ENCODE results near the gene CEP85. TPM values are rescaled to one million over a fixed set of nuclear protein-coding genes. Genes with fewer than 3 reads are reported as not detected.
A peak's percentile ranks its signal among the peaks of the same experiment; 100 is the strongest.

The CEP85 gene
- total and polyA plus RNA-seq, 2 of the 13 experiments (the other 11 are each of a cell fraction or from before 2014, with no cell fraction given): 16.1 to 26.7 TPM

DNA sequence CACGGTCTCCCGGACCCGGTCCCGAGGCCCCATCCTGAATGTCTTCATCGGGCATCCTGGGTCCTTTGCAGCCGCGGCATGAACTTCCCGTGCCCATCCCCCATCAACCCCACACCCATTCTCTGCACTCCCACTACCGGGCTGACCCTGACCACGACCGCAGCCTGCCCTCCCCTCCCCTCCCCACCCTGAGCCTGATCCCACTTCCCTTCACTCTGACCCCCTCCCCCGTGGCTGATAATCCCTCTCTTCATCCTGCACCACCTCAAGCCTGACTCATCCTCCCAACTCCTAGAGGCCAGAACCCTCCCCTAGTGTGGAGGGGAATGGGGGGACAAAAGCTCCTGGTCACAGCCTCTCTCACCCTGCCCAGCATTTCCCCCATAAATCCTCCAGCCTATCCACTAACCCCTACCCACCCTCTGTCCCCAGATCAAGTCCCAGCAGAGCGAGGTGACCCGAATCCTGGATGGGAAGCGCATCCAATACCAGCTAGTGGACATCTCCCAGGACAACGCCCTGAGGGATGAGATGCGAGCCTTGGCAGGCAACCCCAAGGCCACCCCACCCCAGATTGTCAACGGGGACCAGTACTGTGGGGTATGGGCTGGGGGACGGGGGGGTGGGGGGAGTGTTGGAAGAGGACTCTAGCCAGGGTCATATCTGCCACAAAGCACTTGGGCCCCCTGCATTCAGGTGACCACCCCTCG is 46.5 kb downstream of the CEP85 start:
- FAIRE-seq (no peak), ATAC-seq (peak; percentile 2), DNase-seq (ENCODE audit: low spot score) (no peak)
- Histone ChIP-seq H3K79me2 (ENCODE audit: insufficient read depth, low read length) (no peaks in the 10 kb centered on the region), H3K36me3 (replicated peaks in 1 of 2; ENCODE audit: control insufficient read depth in 1 of 2, insufficient read depth in 2 of 2, low read length in 2 of 2) (peaks cover 11 to 30% of the 10 kb centered on the region in 2 experiments), H3K4me3 (replicated peaks in 1 of 3; ENCODE audit: insufficient read depth in 1 of 3, low read depth in 2 of 3, low read length in 3 of 3) (peak overlapping the region; percentile 61 to 78 (median 68); a peak in 5 of 6 replicates), H3K9ac (ENCODE audit: insufficient read depth, low read depth, low read length) (peak overlapping the region; percentile 69), H4K20me1 (ENCODE audit: insufficient read depth, low read length) (no peaks in the 10 kb centered on the region), H3K4me1 (ENCODE audit: insufficient read depth, low read length) (peaks cover 39% of the 10 kb centered on the region), H3K4me2 (ENCODE audit: low read depth, low read length) (peak overlapping the region; percentile 85), H3K27me3 (ENCODE audit: control insufficient read depth in 1 of 2, insufficient read depth in 2 of 2, low read length in 2 of 2) (no peaks in the 10 kb centered on the region), H3K27ac (ENCODE audit: extremely low read length, insufficient read depth, low read length) (peak overlapping the region; percentile 51), H3K9me3 (ENCODE audit: low read length) (no peaks in the 10 kb centered on the region), H2AFZ (ENCODE audit: low read length) (no peak overlapping the region)
- intact Hi-C loops (cut with micrococcal nuclease; ENCODE audit: unreplicated experiment) (no loop called here), in situ Hi-C loops (cut with HindIII; ENCODE audit: extremely low pct_ligation_motif_present, low pct_unique_long_range_greater_than_20kb) (loop anchor here (5.0 kb wide), 2 partner anchors 42 to 112 kb away; no protein-coding TSS in a partner anchor)
- WGBS (ENCODE audit: low lambda C conversion rate): 53% methylated on average over 10 of the region's 20 CpGs
- ChIA-PET CTCF (ENCODE audit: low intra/inter-chr PET ratio, low total read pairs) (no interaction called here), POLR2A (interaction anchor here (1.1 to 2.9 kb wide), 7 partner anchors 47 to 151 kb away, joined by 3 to 13 read pairs (median 5); partner anchors contain the start of genes CEP85, CRYBG2 and DHDDS)
- no TSS peak for BruUV-seq (replicated peaks)
- TF ChIP-seq, protein P1, sequence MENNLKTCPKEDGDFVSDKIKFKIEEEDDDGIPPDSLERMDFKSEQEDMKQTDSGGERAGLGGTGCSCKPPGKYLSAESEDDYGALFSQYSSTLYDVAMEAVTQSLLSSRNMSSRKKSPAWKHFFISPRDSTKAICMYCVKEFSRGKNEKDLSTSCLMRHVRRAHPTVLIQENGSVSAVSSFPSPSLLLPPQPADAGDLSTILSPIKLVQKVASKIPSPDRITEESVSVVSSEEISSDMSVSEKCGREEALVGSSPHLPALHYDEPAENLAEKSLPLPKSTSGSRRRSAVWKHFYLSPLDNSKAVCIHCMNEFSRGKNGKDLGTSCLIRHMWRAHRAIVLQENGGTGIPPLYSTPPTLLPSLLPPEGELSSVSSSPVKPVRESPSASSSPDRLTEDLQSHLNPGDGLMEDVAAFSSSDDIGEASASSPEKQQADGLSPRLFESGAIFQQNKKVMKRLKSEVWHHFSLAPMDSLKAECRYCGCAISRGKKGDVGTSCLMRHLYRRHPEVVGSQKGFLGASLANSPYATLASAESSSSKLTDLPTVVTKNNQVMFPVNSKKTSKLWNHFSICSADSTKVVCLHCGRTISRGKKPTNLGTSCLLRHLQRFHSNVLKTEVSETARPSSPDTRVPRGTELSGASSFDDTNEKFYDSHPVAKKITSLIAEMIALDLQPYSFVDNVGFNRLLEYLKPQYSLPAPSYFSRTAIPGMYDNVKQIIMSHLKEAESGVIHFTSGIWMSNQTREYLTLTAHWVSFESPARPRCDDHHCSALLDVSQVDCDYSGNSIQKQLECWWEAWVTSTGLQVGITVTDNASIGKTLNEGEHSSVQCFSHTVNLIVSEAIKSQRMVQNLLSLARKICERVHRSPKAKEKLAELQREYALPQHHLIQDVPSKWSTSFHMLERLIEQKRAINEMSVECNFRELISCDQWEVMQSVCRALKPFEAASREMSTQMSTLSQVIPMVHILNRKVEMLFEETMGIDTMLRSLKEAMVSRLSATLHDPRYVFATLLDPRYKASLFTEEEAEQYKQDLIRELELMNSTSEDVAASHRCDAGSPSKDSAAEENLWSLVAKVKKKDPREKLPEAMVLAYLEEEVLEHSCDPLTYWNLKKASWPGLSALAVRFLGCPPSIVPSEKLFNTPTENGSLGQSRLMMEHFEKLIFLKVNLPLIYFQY (CRISPR knock-in tag; IDR thresholded peaks at IDR 0.05; ENCODE audit: borderline replicate concordance): no peak
- peak; percentile 43 for TF ChIP-seq HNRNPK (IDR thresholded peaks at IDR 0.05; ENCODE audit: low read depth, low read length, poor library complexity, severe bottlenecking)
- 0 out of 2 replicates have a peak, but pooled peaks have one; percentile 3 for TF ChIP-seq ZNF510 (CRISPR knock-in tag; IDR thresholded peaks at IDR 0.05; ENCODE audit: low read depth)
- TF ChIP-seq HES4 (CRISPR knock-in tag; IDR thresholded peaks at IDR 0.05; ENCODE audit: borderline replicate concordance): 0 out of 2 replicates have a peak, but pooled peaks have one; percentile 8
- no peak for TF ChIP-seq NR2F2 (IDR thresholded peaks at IDR 0.05; ENCODE audit: borderline replicate concordance, low read depth)
- TF ChIP-seq ZNF629 (CRISPR knock-in tag; conservative IDR thresholded peaks at IDR 0.05): peak; percentile 58
- TF ChIP-seq, protein P2, sequence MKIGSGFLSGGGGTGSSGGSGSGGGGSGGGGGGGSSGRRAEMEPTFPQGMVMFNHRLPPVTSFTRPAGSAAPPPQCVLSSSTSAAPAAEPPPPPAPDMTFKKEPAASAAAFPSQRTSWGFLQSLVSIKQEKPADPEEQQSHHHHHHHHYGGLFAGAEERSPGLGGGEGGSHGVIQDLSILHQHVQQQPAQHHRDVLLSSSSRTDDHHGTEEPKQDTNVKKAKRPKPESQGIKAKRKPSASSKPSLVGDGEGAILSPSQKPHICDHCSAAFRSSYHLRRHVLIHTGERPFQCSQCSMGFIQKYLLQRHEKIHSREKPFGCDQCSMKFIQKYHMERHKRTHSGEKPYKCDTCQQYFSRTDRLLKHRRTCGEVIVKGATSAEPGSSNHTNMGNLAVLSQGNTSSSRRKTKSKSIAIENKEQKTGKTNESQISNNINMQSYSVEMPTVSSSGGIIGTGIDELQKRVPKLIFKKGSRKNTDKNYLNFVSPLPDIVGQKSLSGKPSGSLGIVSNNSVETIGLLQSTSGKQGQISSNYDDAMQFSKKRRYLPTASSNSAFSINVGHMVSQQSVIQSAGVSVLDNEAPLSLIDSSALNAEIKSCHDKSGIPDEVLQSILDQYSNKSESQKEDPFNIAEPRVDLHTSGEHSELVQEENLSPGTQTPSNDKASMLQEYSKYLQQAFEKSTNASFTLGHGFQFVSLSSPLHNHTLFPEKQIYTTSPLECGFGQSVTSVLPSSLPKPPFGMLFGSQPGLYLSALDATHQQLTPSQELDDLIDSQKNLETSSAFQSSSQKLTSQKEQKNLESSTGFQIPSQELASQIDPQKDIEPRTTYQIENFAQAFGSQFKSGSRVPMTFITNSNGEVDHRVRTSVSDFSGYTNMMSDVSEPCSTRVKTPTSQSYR (CRISPR knock-in tag; IDR thresholded peaks at IDR 0.05; ENCODE audit: borderline replicate concordance): peak; percentile 29; the same call in 1 of the 2 replicates
- TF ChIP-seq TOPORS (CRISPR knock-in tag; IDR thresholded peaks at IDR 0.05): 0 out of 2 replicates have a peak, but pooled peaks have one; percentile 10
- TF ChIP-seq NFKB2 (CRISPR knock-in tag; IDR thresholded peaks at IDR 0.05; ENCODE audit: borderline replicate concordance): 0 out of 2 replicates have a peak, but pooled peaks have one; percentile 10
- TF ChIP-seq, protein P3, sequence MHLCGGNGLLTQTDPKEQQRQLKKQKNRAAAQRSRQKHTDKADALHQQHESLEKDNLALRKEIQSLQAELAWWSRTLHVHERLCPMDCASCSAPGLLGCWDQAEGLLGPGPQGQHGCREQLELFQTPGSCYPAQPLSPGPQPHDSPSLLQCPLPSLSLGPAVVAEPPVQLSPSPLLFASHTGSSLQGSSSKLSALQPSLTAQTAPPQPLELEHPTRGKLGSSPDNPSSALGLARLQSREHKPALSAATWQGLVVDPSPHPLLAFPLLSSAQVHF (CRISPR knock-in tag; IDR thresholded peaks at IDR 0.05): peak; percentile 2; the same call in 1 of the 2 replicates
- 0 out of 2 replicates have a peak, but pooled peaks have one; percentile 13 for TF ChIP-seq ZNF431 (CRISPR knock-in tag; IDR thresholded peaks at IDR 0.05; ENCODE audit: borderline replicate concordance, low read depth)
- 0 out of 2 replicates have a peak, but pooled peaks have one; percentile 16 for TF ChIP-seq SMAD1 (CRISPR knock-in tag; IDR thresholded peaks at IDR 0.05; ENCODE audit: borderline replicate concordance, low read depth)
- TF ChIP-seq RBM39 (IDR thresholded peaks at IDR 0.05; ENCODE audit: low read depth, low read length, poor library complexity, severe bottlenecking): peak; percentile 3
- 0 out of 2 replicates have a peak, but pooled peaks have one; percentile 8 for TF ChIP-seq ZNF225 (CRISPR knock-in tag; IDR thresholded peaks at IDR 0.05)

Measured in HepG2 (cell line).